Measurements from ENCODE around the gene COX6B1.
A peak's percentile ranks its signal among the peaks of the same experiment; 100 is the strongest.
"Not testable (repeated sequence)": the region's sequence is repeated elsewhere in the genome, so short reads cannot be mapped to it uniquely, and the experiment has no call there.

COX6B1 gene

DNA sequence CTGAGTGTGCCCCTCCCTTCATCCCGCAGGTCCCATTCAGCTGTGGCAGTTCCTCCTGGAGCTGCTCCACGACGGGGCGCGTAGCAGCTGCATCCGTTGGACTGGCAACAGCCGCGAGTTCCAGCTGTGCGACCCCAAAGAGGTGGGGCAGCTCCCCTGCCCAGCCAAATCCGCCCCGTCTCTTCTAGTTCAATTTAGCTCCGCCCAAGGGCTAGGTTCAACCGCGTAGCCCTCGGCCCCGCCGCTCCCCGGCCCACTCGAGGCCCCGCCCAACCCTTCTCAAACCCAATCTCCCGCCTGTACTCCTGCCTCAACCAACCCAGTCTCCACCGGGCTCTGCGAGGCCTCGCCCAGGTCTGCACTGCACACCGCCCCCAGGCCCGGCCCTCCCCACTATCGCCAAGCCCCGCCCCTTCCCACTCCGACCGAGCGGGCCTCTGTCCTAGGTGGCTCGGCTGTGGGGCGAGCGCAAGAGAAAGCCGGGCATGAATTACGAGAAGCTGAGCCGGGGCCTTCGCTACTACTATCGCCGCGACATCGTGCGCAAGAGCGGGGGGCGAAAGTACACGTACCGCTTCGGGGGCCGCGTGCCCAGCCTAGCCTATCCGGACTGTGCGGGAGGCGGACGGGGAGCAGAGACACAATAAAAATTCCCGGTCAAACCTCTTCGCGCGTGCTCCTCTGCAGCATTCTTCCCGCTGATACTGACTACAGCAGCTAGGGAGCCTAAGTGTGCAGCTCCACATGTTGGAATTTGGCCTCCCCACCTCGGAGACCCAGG lies 3.7 kb upstream of the COX6B1 start:
- H3K27ac ChIP-seq (ENCODE audit: poor library complexity, severe bottlenecking): peak overlapping the region; percentile 67
- peak; percentile 98 for DNase-seq (ENCODE audit: low spot score)
- TF ChIP-seq CTCF (IDR thresholded peaks at IDR 0.05; ENCODE audit: poor library complexity, severe bottlenecking): no peak

GRCh38 chr19:35644987-35645679 lies 3.0 kb upstream of the COX6B1 start:
- Histone ChIP-seq H3K36me3 (ENCODE audit: low read depth) (peaks cover 8% of the 10 kb centered on the region), H3K4me3 (ENCODE audit: severe bottlenecking) (peak overlapping the region; percentile 48), H3K9me3 (ENCODE audit: severe bottlenecking) (no peaks in the 10 kb centered on the region), H3K4me1 (ENCODE audit: insufficient read depth, poor library complexity, severe bottlenecking) (no peaks in the 10 kb centered on the region), H3K27me3 (ENCODE audit: insufficient read depth, poor library complexity, severe bottlenecking) (no peaks in the 10 kb centered on the region), H3K27ac (ENCODE audit: poor library complexity, severe bottlenecking) (peak overlapping the region; percentile 67)
- peak; percentile 84 for DNase-seq (ENCODE audit: low spot score)
- ATAC-seq (ENCODE audit: low read depth): no peak
- TF ChIP-seq CTCF (IDR thresholded peaks at IDR 0.05; ENCODE audit: poor library complexity, severe bottlenecking): no peak

More for the DNA sequence above, 3.7 kb upstream of the COX6B1 start:
- Histone ChIP-seq H3K27me3 (ENCODE audit: insufficient read depth, poor library complexity, severe bottlenecking) (no peaks in the 10 kb centered on the region), H3K4me1 (ENCODE audit: insufficient read depth, poor library complexity, severe bottlenecking) (no peaks in the 10 kb centered on the region), H3K9me3 (ENCODE audit: severe bottlenecking) (no peaks in the 10 kb centered on the region), H3K4me3 (ENCODE audit: severe bottlenecking) (peak overlapping the region; percentile 48), H3K36me3 (ENCODE audit: low read depth) (peaks cover under 1% of the 10 kb centered on the region; the same call in 1 of the 2 replicates)
- ATAC-seq (ENCODE audit: low read depth): peak; percentile 85

GRCh38 chr19:35645680-35646511 lies 2.2 kb upstream of the COX6B1 start:
- Histone ChIP-seq H3K4me1 (ENCODE audit: insufficient read depth, poor library complexity, severe bottlenecking) (no peaks in the 10 kb centered on the region), H3K27me3 (ENCODE audit: insufficient read depth, poor library complexity, severe bottlenecking) (no peaks in the 10 kb centered on the region), H3K36me3 (ENCODE audit: low read depth) (peaks cover 12% of the 10 kb centered on the region), H3K27ac (ENCODE audit: poor library complexity, severe bottlenecking) (peak overlapping the region; percentile 67), H3K9me3 (ENCODE audit: severe bottlenecking) (no peaks in the 10 kb centered on the region), H3K4me3 (ENCODE audit: severe bottlenecking) (no peak overlapping the region)
- TF ChIP-seq CTCF (IDR thresholded peaks at IDR 0.05; ENCODE audit: poor library complexity, severe bottlenecking): no peak
- ATAC-seq (ENCODE audit: low read depth) (no peak), DNase-seq (ENCODE audit: low spot score) (no peak)

GRCh38 chr19:35650581-35650980 lies 2.5 kb downstream of the COX6B1 start:
- H3K27ac ChIP-seq (ENCODE audit: poor library complexity, severe bottlenecking): no peak overlapping the region
- H3K9me3 ChIP-seq (ENCODE audit: severe bottlenecking): no peaks in the 10 kb centered on the region
- peaks cover 51% of the 10 kb centered on the region for H3K36me3 ChIP-seq (ENCODE audit: low read depth)
- ATAC-seq (ENCODE audit: low read depth): no peak
- DNase-seq (ENCODE audit: low spot score): no peak
- no peak overlapping the region for H3K4me3 ChIP-seq (ENCODE audit: severe bottlenecking)
- H3K27me3 ChIP-seq (ENCODE audit: insufficient read depth, poor library complexity, severe bottlenecking): no peaks in the 10 kb centered on the region
- no peak for TF ChIP-seq CTCF (IDR thresholded peaks at IDR 0.05; ENCODE audit: poor library complexity, severe bottlenecking)
- H3K4me1 ChIP-seq (ENCODE audit: insufficient read depth, poor library complexity, severe bottlenecking): no peaks in the 10 kb centered on the region

DNA sequence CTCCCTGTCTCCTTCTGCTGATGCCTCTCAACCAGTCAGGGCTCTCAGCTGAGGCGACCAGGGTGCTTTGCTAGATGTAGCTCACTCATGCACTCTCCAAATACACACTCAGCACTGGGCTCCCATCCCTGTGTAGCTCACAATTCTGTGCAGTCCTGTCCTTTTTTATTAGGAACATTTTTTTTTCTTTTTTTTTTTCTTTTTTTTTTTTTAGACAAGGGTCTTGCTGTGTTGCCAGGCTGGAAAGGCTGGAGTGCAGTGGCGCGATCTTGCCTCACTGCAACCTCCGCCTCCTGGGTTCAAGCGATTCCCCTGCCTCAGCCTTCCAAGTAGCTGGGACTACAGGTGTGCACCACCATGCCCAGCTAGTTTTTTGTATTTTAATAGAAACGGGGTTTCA lies 6.7 kb downstream of the COX6B1 start:
- H3K27ac ChIP-seq (ENCODE audit: poor library complexity, severe bottlenecking); H3K4me3 ChIP-seq (ENCODE audit: severe bottlenecking); H3K27me3 ChIP-seq (ENCODE audit: insufficient read depth, poor library complexity, severe bottlenecking); H3K9me3 ChIP-seq (ENCODE audit: severe bottlenecking); H3K4me1 ChIP-seq (ENCODE audit: insufficient read depth, poor library complexity, severe bottlenecking); ATAC-seq (ENCODE audit: low read depth); DNase-seq (ENCODE audit: low spot score): not testable (repeated sequence)
- H3K36me3 ChIP-seq (ENCODE audit: low read depth): peaks cover 84% of the 10 kb centered on the region

Data from RWPE2 (cell line).